Activated naive CD8-positive, alpha-beta T cell treated with anti-CD3 and anti-CD28 coated beads, Interleukin-2, amount 10 ng/mL, durations not matched to agents 7 days and 5 days (primary cell): ENCODE data around the gene TUBA1C. TPM values are rescaled to one million over a fixed set of nuclear protein-coding genes. Genes with fewer than 3 reads are reported as not detected.
"Not testable (repeated sequence)": the region's sequence is repeated elsewhere in the genome, so short reads cannot be mapped to it uniquely, and the experiment has no call there.

Experiments used
- ATAC-seq: fragments of 150-1000 bp; cut with Tn5 transposase; one replicate; pipeline ENCODE4 v1.10.0; 2021; ENCODE audit warnings: low read depth, moderate library complexity
- POLR2A ChIA-PET: fragments of 350-600 bp; sonication (Branson Sonifier 250); formaldehyde crosslinking; loops from one replicate; lab custom pipeline; 2021; ENCODE audit warnings: antibody characterized with exemption; lab: Charles Lee
- DNase-seq: peaks from one replicate; pipeline ENCODE4 v3.0.0; 2021
- H3K27ac Mint-ChIP-seq: one replicate; pipeline ENCODE4 v1.8.0; 2022; ENCODE audit warnings: mild to moderate bottlenecking, mixed read lengths
- H3K27me3 Mint-ChIP-seq: one replicate; pipeline ENCODE4 v1.8.0; 2022; ENCODE audit warnings: mild to moderate bottlenecking, moderate library complexity, mixed read lengths
- H3K36me3 Mint-ChIP-seq: one replicate; pipeline ENCODE4 v1.8.0; 2021; ENCODE audit warnings: mild to moderate bottlenecking, mixed read lengths
- H3K4me1 Mint-ChIP-seq: one replicate; pipeline ENCODE4 v1.8.0; 2021; ENCODE audit warnings: mixed read lengths
- H3K4me3 Mint-ChIP-seq: one replicate; pipeline ENCODE4 v1.8.0; 2022; ENCODE audit warnings: mild to moderate bottlenecking, moderate library complexity, mixed read lengths
- H3K9me3 Mint-ChIP-seq: one replicate; pipeline ENCODE4 v1.8.0; 2021; ENCODE audit warnings: mixed read lengths
- total RNA-seq, 2 experiments: library from RNA; stranded (reverse); gene quantifications; one replicate each; pipeline ENCODE4 v1.2.3, GENCODE V29; 2021

TUBA1C gene
- total RNA-seq, 2 experiments from 2014 or later: 162 to 168 TPM

DNA sequence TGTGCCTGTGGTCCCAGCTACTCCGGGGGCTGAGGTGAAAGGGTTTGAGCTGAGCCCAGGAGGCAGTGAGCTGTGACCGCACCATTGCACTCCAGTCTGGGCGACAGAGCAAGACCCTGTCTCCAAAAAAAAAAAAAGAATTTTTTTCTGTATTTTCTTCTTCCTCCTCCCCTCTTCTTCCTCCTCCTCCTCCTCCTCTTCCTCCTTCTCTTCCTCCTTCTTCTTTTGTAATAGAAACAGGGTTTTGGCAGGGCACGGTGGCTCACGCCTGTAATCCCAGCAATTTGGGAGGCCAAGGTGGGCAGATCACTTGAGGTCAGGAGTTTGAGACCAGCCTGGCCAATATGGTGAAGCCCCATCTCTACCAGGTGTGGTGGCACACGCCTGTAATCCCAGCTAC is 15.7 kb downstream of the TUBA1C start:
- H3K4me1 Mint-ChIP-seq, DNase-seq, ATAC-seq, H3K4me3 Mint-ChIP-seq, H3K36me3 Mint-ChIP-seq, H3K27ac Mint-ChIP-seq, H3K9me3 Mint-ChIP-seq: not testable (repeated sequence)
- POLR2A ChIA-PET: interaction anchor here (0.7 kb wide), 2 partner anchors 13 to 231 kb away, joined by 4 read pairs; no protein-coding TSS in a partner anchor
- H3K27me3 Mint-ChIP-seq: peaks cover 19% of the 10 kb centered on the region

DNA sequence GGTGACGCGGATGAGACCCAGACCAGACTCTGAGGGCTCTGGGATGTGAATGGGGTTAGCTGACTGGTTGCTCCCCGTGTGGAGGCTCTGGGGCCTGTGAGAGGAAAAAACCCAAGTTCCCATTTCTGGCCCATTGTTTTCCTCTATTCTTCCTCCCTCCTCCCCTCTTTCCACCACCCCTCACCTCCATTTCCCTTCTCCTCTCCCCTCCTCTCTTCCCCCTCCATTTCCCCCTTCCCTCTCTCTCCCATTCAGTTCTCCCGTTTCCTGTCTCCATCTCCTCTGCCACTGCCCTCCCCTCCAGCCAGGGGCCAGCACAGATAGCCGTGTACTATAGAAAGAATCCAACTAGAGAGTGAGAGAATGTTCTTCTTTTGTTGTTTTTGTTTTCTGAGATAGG is 17.4 kb downstream of the TUBA1C start:
- no peak for DNase-seq
- POLR2A ChIA-PET: no interaction called here
- Mint-ChIP-seq H3K4me3 (no peak overlapping the region), H3K4me1 (no peaks in the 10 kb centered on the region), H3K9me3 (no peaks in the 10 kb centered on the region), H3K27me3 (peaks cover 29% of the 10 kb centered on the region), H3K36me3 (no peaks in the 10 kb centered on the region), H3K27ac (no peak overlapping the region)
- ATAC-seq: no peak

DNA sequence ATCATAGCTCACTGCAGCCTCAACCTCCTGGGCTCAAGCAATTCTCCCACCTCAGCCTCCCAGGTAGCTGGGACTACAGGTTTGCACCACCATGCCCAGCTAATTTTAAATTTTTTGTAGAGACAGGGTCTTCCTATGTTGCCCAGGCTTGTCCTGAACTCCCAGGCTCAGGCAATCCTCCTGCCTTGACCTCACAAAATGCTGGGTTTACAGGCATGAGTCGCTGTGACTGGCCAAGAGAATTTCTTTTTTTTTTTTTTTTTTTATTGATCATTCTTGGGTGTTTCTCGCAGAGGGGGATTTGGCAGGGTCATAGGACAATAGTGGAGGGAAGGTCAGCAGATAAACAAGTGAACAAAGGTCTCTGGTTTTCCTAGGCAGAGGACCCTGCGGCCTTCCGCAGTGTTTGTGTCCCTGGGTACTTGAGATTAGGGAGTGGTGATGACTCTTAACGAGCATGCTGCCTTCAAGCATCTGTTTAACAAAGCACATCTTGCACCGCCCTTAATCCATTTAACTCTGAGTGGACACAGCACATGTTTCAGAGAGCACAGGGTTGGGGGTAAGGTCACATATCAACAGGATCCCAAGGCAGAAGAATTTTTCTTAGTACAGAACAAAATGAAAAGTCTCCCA is 18.0 kb downstream of the TUBA1C start:
- H3K9me3 Mint-ChIP-seq, POLR2A ChIA-PET, H3K4me3 Mint-ChIP-seq, ATAC-seq, H3K4me1 Mint-ChIP-seq, H3K27ac Mint-ChIP-seq, H3K36me3 Mint-ChIP-seq, DNase-seq: not testable (repeated sequence)
- H3K27me3 Mint-ChIP-seq: peaks cover 31% of the 10 kb centered on the region

DNA sequence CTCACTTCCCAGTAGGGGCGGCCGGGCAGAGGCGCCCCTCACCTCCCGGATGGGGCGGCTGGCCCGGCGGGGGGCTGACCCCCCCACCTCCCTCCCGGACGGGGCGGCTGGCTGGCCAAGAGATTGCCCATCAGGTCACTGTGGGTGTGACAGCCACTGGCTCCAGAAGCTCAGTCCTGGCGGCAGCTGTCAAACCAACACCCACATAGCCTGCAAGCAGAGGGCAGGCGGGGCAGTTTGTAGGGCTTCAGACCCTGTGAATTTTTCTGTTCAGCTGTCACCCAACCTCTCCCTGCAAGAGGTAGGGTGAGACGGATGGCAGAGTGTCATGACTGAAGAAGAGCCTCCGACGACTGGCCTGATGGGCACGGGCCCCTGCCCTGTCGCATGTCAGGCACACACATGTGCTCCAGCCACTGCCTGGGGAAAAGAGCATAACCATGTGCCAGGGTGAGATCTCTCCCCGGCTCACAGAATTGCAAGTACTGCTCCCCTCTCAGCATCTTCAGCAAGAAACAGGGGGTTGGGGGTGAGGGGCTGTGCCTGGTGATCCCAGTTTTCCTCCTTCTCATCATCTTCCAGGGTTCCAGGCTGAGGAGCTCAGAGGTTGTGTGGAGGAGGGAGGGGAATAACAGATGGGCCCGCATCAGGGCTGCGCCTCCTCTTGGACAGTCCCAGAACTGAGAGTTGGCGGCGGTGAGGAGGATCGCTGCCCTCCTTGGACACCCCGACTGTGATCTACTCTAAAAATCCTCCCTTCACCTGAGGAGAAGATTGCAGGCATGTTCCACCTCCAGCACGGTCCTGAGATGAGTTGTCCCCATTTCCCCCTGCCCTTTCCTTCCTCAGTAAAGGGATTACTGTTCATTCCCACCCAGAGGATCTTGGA is 18.9 kb downstream of the TUBA1C start:
- no peaks in the 10 kb centered on the region for H3K9me3 Mint-ChIP-seq
- POLR2A ChIA-PET: interaction anchor here (1.5 kb wide), 1 partner anchor 39 kb away, joined by 5 read pairs; the partner anchor contains the start of gene TROAP
- no peak overlapping the region for H3K4me3 Mint-ChIP-seq
- H3K4me1 Mint-ChIP-seq: peaks cover 1% of the 10 kb centered on the region
- no peaks in the 10 kb centered on the region for H3K36me3 Mint-ChIP-seq
- ATAC-seq: no peak
- peak; percentile 21 for DNase-seq
- H3K27me3 Mint-ChIP-seq: peaks cover 35% of the 10 kb centered on the region
- no peak overlapping the region for H3K27ac Mint-ChIP-seq

DNA sequence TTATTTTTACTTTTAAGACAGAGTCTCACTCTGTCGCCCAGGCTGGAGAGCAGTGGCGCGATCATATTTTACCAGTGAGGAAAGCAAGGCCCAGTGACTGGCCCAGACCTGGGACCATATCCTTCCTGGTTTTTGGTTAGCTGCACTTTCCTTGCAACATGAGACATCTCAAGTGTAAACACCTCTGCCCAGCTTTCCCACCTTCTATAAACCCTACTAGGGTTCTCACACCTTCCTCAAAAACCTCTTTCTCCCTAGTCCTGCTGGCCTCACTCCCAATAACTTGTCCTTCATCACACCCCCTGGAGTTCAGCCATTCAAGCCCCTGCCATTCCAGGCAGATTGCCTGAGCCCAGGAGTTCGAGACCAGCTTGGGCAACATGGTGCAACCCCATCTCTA is 19.8 kb downstream of the TUBA1C start:
- peaks cover 31% of the 10 kb centered on the region for H3K27me3 Mint-ChIP-seq
- peaks cover 1% of the 10 kb centered on the region for H3K4me1 Mint-ChIP-seq
- no peak for ATAC-seq
- H3K36me3 Mint-ChIP-seq: no peaks in the 10 kb centered on the region
- no peak overlapping the region for H3K27ac Mint-ChIP-seq
- POLR2A ChIA-PET: interaction anchor here (1.5 kb wide), 1 partner anchor 38 kb away, joined by 5 read pairs; the partner anchor contains the start of gene TROAP
- DNase-seq: peak; percentile 16
- H3K9me3 Mint-ChIP-seq: no peaks in the 10 kb centered on the region
- H3K4me3 Mint-ChIP-seq: no peak overlapping the region

DNA sequence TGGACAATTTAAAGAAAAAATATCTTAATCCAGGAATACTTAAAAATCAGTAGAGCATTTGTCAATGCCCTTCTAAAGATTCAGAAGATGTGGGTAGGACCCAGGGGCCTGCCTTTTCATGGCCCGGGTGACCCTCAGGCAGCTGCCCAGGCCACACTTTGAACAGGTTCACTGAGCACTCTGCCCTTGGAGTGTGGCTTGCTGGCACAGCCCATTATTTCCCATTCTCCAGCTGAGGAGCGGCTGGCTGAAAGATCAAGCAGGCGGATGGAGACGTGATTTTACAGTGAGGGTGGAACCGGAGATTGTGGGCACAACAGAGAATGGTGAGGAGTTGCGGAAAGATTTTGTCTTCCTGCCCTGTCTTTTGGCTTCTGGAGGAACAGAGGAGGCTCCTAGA is 23.0 kb downstream of the TUBA1C start:
- ATAC-seq (no peak), DNase-seq (peak; percentile 6)
- POLR2A ChIA-PET: no interaction called here
- no peak overlapping the region for H3K4me3 Mint-ChIP-seq
- no peaks in the 10 kb centered on the region for H3K9me3 Mint-ChIP-seq
- H3K27me3 Mint-ChIP-seq: peaks cover 35% of the 10 kb centered on the region
- H3K27ac Mint-ChIP-seq: no peak overlapping the region
- peaks cover 1% of the 10 kb centered on the region for H3K4me1 Mint-ChIP-seq
- no peaks in the 10 kb centered on the region for H3K36me3 Mint-ChIP-seq

DNA sequence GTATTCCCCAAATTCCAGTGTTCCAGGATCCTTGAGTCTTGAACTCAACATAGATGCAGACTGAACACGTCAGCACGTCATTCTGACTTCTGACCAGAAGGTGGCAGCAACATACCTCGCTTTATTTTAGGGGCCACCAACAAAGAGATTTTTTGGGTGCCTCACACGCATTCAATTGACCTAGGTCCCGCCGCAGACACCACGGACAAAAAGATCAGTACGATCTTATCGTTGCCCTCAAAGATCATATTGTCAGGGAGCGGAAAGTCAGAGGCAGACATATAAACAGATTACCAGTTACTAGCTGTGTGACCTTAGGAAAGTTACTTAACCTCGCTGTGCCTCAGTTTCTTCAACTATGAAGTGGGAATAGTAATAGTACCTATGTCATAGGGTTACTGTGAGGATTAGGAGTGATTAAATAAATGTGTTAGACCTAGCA is 23.6 kb downstream of the TUBA1C start:
- H3K27ac Mint-ChIP-seq: no peak overlapping the region
- ATAC-seq (peak; percentile 59), DNase-seq (peak; percentile 67)
- no peak overlapping the region for H3K4me3 Mint-ChIP-seq
- H3K27me3 Mint-ChIP-seq: peaks cover 39% of the 10 kb centered on the region
- POLR2A ChIA-PET: interaction anchor here (0.9 to 1.5 kb wide), 3 partner anchors 23 to 54 kb away, joined by 3 to 6 read pairs (median 4); partner anchors contain the start of gene TROAP
- peaks cover 1% of the 10 kb centered on the region for H3K4me1 Mint-ChIP-seq
- H3K9me3 Mint-ChIP-seq: no peaks in the 10 kb centered on the region
- H3K36me3 Mint-ChIP-seq: no peaks in the 10 kb centered on the region

DNA sequence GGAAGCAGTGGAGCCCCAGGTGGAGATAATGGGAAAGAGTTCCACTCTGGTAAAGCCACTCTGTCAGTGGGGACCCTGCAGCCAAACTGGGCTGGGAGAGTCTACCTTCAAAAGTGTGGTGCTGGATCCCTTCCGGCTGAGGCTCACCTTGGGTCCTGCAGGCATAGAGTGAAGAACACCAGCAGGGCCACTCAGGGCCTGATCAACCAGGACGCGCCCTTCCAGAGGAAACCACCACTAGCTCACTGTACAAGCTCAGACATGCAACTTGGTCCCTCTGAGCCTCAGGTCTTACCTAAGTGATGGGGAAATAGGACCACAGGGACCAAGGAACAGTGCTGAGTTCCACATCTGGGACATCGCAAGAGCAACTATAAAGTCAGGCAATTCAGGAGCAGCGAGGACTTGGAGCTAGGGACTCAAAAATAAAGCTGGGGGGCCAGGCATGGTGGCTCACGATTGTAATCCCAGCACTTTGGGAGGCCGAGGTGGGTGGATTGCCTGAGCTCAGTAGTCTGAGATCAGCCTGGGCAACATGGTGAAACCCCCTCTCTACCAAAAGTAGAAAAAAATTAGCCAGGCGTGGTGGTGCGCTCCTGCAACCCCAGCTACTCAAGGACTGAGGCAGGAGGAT is 24.2 kb downstream of the TUBA1C start:
- ATAC-seq (no peak), DNase-seq (no peak)
- Mint-ChIP-seq H3K4me3 (no peak overlapping the region), H3K27ac (no peak overlapping the region), H3K27me3 (peaks cover 42% of the 10 kb centered on the region), H3K4me1 (peaks cover 1% of the 10 kb centered on the region), H3K9me3 (no peaks in the 10 kb centered on the region), H3K36me3 (no peaks in the 10 kb centered on the region)
- POLR2A ChIA-PET: interaction anchor here (0.9 to 1.5 kb wide), 3 partner anchors 24 to 53 kb away, joined by 3 to 6 read pairs (median 4); partner anchors contain the start of gene TROAP

DNA sequence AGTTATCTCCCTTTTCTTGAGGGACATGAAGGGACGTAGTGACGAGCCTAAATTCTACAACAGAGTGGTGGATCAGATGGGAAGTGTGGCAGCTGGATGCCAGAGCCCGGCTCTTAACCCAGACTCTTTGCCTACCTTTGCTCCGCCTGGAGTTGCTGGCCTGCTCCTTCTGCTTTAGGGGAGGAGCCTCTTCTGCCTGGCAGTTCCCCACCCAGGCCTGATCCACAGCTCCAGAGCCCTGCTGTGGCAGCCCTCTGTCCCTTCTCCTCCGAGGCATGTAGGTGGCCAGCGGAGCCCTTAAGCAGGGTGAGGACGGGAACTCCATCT is 27.8 kb downstream of the TUBA1C start:
- Mint-ChIP-seq H3K36me3 (no peaks in the 10 kb centered on the region), H3K27ac (no peak overlapping the region), H3K4me3 (no peak overlapping the region), H3K4me1 (peaks cover 10% of the 10 kb centered on the region), H3K27me3 (peaks cover 55% of the 10 kb centered on the region), H3K9me3 (no peaks in the 10 kb centered on the region)
- no peak for ATAC-seq
- POLR2A ChIA-PET: no interaction called here
- no peak for DNase-seq

DNA sequence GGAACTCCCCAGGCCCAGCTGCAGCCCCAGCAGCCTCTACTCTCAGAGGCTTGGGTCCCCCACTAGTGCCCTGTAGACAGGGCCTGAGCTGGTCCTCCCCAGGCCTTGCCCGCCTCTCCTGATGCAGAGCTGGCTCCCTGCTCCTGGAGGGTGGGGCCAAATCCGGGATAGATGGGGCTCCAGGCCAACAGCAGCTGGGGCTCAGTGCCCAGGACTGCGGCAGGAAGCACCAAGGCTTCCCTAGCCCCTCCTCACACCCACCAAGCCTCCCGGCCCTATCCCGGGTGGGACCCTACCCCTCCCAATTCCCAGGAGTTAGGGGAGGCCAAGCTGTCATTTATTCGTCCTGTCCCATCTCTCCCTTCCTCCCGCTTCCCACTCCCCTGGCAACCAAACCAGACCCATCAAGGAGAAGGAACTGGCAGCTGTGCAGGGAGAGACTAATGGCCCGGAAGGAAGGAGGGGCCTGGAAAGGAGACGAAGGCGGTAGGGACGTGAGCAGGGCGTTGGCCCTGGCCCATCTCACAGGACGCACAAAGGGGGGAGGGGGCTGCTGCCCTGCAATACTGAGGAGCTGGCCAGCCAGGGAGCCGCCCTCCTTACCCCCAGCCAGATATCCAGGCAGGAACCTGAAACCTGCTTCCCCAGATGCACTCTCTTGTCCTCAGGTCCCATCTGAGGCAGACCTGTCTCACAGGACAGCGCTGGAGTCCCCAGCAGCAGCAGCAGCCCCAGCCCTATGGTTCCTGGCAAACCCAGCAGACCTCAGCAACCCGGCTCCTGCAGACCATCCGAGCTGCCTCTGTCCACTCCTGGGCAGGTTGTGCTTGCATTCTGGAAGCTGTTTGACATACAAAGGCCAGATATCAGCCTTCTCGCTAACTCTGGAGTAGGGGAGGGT is 28.4 kb downstream of the TUBA1C start:
- peaks cover 10% of the 10 kb centered on the region for H3K4me1 Mint-ChIP-seq
- no peak overlapping the region for H3K4me3 Mint-ChIP-seq
- peaks cover 56% of the 10 kb centered on the region for H3K27me3 Mint-ChIP-seq
- POLR2A ChIA-PET: no interaction called here
- no peak overlapping the region for H3K27ac Mint-ChIP-seq
- ATAC-seq (no peak), DNase-seq (no peak)
- H3K9me3 Mint-ChIP-seq: no peaks in the 10 kb centered on the region
- H3K36me3 Mint-ChIP-seq: no peaks in the 10 kb centered on the region

DNA sequence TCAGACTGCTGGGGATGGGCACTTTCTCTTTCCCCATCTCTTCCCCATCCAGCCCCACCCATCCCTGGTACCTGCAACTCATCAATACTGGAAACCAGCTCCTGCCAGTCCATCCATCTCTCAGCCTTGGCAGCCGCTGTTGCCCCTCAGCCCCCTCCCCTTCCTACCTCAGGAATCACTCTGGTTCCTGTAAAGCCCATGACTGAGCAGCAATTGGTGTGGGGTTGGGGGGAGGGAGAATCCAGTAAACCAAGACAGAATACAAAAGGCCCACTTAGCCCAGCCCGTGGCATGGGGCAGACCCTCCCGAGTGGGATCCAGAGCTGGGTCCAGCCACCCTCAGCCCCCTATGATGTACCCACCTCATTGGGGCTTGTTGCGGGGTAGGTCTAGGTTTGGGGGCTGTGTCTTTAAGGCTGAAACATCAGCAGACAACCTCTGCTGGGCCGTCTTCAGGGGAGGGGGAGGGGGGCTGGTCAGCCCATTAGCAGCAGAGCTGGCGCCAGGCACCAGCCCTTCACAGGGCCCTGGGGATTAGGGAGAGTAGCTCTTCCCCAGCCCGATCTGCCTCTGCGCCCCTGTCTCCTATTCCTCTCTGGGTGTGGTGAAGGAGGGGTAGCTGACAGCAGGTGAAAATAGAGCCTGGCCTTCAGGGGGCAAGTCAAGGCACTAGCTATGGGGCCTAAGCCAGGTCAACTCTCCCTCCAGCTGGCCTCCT is 29.4 kb downstream of the TUBA1C start:
- H3K4me1 Mint-ChIP-seq: peaks cover 10% of the 10 kb centered on the region
- no peaks in the 10 kb centered on the region for H3K9me3 Mint-ChIP-seq
- no peak overlapping the region for H3K4me3 Mint-ChIP-seq
- no peaks in the 10 kb centered on the region for H3K36me3 Mint-ChIP-seq
- POLR2A ChIA-PET: interaction anchor here (1.3 kb wide), 1 partner anchor 163 kb away, joined by 4 read pairs; the partner anchor contains the start of gene TUBA1B
- ATAC-seq (no peak), DNase-seq (no peak)
- H3K27ac Mint-ChIP-seq: no peak overlapping the region
- H3K27me3 Mint-ChIP-seq: peaks cover 64% of the 10 kb centered on the region

DNA sequence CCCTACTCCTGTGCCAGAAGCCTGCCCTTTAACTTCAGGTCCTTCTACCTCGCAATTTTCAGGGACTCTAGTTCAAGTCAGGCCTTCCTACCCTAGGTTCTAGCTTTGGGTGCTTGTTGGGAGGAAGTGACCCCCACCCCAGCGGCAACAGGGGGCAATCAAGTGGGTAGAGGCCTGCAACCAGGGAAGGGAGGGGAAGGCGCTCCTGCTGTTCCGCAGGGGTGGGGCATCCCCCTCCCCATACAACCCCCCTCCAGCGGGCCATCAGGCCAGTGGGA is 29.9 kb downstream of the TUBA1C start:
- ATAC-seq (no peak), DNase-seq (no peak)
- peaks cover 65% of the 10 kb centered on the region for H3K27me3 Mint-ChIP-seq
- no peaks in the 10 kb centered on the region for H3K36me3 Mint-ChIP-seq
- peaks cover 10% of the 10 kb centered on the region for H3K4me1 Mint-ChIP-seq
- H3K4me3 Mint-ChIP-seq: no peak overlapping the region
- H3K27ac Mint-ChIP-seq: no peak overlapping the region
- no peaks in the 10 kb centered on the region for H3K9me3 Mint-ChIP-seq
- POLR2A ChIA-PET: interaction anchor here (0.6 to 1.4 kb wide), 3 partner anchors 29 to 184 kb away, joined by 3 to 4 read pairs (median 4); partner anchors contain the start of genes LMBR1L and TUBA1B
